Fibroblast of skin of abdomen (primary cell): ENCODE data around the gene GABRG3.

Experiments
- DNase-seq: peaks from one replicate; pipeline ENCODE4 v3.0.0-alpha.2; 2013

The GABRG3 gene

GRCh38 chr15:27065785-27066184, 94.8 kb downstream of the GABRG3 start:
- no peak for DNase-seq

GRCh38 chr15:27066446-27066845, 95.5 kb downstream of the GABRG3 start:
- no peak for DNase-seq

- no peak for DNase-seq
Measured at GRCh38 chr15:27067175-27067574, 96.2 kb downstream of the GABRG3 start.

- no peak for DNase-seq
Measured at GRCh38 chr15:27070841-27071240, 99.9 kb downstream of the GABRG3 start.

- no peak for DNase-seq
Measured at GRCh38 chr15:27074179-27074578, 103.2 kb downstream of the GABRG3 start.

GRCh38 chr15:27077790-27078189, 106.8 kb downstream of the GABRG3 start:
- DNase-seq: no peak

- DNase-seq: no peak
Measured at GRCh38 chr15:27081676-27082418, 110.9 kb downstream of the GABRG3 start.

- peak; percentile 27 for DNase-seq
Measured at GRCh38 chr15:27082526-27082925, 111.5 kb downstream of the GABRG3 start.

GRCh38 chr15:27084844-27085243, 113.9 kb downstream of the GABRG3 start:
- no peak for DNase-seq

GRCh38 chr15:27086149-27086548, 115.2 kb downstream of the GABRG3 start:
- no peak for DNase-seq

- no peak for DNase-seq
Measured at GRCh38 chr15:27086805-27087204, 115.8 kb downstream of the GABRG3 start.

- DNase-seq: no peak
Measured at GRCh38 chr15:27087651-27088583, 116.9 kb downstream of the GABRG3 start.

- DNase-seq: no peak
Measured at GRCh38 chr15:27088584-27089232, 117.7 kb downstream of the GABRG3 start.

- DNase-seq: no peak
Measured at GRCh38 chr15:27089233-27089586, 118.2 kb downstream of the GABRG3 start.

- DNase-seq: no peak
Measured at GRCh38 chr15:27089676-27090075, 118.7 kb downstream of the GABRG3 start.

- peak; percentile 71 for DNase-seq
Measured at GRCh38 chr15:27091270-27091940, 120.4 kb downstream of the GABRG3 start.

- no peak for DNase-seq
Measured at GRCh38 chr15:27092390-27092789, 121.4 kb downstream of the GABRG3 start.

- peak; percentile 51 for DNase-seq
Measured at GRCh38 chr15:27094235-27094634, 123.3 kb downstream of the GABRG3 start.

GRCh38 chr15:27095886-27096624, 125.1 kb downstream of the GABRG3 start:
- peak; percentile 60 for DNase-seq

- DNase-seq: no peak
Measured at GRCh38 chr15:27097506-27097905, 126.5 kb downstream of the GABRG3 start.

GRCh38 chr15:27101982-27102381, 131.0 kb downstream of the GABRG3 start:
- DNase-seq: no peak

- no peak for DNase-seq
Measured at GRCh38 chr15:27111323-27111722, 140.3 kb downstream of the GABRG3 start.
